Forelimb muscle (tissue), 1 donor: Measurements from ENCODE around the gene PNMT. TPM values are rescaled to one million over a fixed set of nuclear protein-coding genes. Genes with fewer than 3 reads are reported as not detected.

Source experiments
- DNase-seq: peaks from one replicate; pipeline ENCODE4 v3.0.0-alpha.2; 2013; ENCODE audit warnings: low read depth
- polyA plus RNA-seq: library from polyadenylated mRNA; unstranded; fragments of 120-200 nt; gene quantifications from one replicate; pipeline ENCODE4 v1.2.1, GENCODE V29; 2013; ENCODE audit not compliant: insufficient read length

PNMT gene
- polyA plus RNA-seq, 1 donor: 4.8 TPM

DNA sequence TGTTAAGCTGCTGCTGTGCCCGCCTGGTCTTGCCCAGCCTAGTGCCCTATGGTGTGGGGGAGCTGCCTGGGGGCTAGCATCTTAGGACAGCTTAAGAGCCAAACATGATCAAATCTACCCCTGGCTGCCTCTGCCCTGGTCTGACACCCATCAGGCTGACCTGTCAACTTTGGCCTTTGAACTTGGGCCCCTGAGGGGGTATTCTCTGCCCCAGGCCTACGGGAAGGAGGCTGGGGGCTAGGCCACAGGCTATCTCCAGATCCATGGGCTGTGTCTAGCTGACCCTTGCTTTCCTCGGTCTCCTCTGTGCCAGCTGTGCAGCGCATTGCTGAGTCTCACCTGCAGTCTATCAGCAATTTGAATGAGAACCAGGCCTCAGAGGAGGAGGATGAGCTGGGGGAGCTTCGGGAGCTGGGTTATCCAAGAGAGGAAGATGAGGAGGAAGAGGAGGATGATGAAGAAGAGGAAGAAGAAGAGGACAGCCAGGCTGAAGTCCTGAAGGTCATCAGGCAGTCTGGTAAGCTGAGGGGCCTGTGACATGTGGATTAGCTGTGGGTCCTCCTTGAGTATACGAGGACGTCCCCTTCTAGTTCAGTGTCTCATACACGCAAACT is 34.6 kb upstream of the PNMT start:
- no peak for DNase-seq

GRCh38 chr17:39634384-39634871 is 33.8 kb upstream of the PNMT start:
- DNase-seq: no peak

- no peak for DNase-seq
Observed at GRCh38 chr17:39635614-39636176, 32.6 kb upstream of the PNMT start.

- no peak for DNase-seq
Observed at GRCh38 chr17:39636587-39636926, 31.7 kb upstream of the PNMT start.

DNA sequence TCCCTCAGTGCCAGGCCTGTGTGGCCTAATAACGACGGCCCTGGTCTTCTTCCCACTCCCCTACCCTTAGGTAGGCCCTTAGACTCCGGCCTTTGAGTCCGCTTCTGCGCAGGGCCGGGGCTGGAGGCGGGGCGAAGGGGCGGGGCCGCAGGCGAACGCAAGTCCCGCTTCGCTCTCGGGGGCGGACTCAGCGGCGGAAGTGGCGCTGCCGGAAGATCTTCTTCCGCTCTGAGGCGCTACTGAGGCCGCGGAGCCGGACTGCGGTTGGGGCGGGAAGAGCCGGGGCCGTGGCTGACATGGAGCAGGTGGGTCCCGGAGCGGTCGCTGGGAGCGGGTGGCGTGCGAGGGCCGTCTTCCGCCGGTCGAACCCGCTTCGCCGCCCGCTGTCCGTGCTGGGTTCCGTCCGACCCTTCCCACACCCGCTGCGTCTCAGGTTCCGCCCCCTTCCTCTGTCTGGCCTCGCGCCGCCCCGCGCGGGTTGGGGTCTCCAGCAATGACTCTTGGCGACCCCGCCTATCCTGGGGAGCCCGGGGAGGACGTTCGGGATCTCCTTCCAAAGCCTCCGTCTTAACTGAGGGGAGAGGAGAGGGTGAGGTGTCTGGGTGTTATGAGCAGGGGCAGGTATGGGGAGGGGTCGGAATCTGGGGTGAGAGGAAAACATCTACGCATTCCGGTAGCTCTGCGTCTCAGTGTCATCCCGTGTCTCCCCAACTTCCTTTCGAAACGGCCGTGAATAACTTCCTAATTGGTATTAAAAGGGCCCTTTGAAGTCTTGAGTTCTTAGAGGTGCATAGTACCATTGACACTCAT is 31.1 kb upstream of the PNMT start, which contains the start of gene STARD3:
Gene STARD3 (plus strand): TSS at position 218 of the 810 bp plus-strand sequence. CDS start 16,388 bp downstream, outside the sequence.
- peak; percentile 62 for DNase-seq

DNA sequence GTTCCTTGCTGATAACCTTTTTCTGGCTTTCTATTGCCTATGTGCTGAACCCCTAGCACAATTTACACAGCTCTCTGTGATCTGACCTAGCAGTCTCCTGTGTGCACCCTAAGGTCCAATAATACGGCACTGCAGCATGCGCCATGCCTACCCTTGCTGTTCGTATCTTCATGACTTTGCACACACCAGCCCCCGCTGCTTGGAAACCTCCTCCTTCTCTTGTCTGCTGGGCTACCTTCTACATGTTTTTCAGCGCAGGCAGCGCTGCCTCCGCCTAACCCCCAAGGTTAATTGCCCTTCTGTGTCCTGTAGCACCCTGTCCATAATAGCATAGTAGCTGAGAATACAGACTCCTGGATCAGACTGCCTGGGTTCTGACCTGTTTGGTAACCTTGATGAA is 29.9 kb upstream of the PNMT start:
- no peak for DNase-seq

DNA sequence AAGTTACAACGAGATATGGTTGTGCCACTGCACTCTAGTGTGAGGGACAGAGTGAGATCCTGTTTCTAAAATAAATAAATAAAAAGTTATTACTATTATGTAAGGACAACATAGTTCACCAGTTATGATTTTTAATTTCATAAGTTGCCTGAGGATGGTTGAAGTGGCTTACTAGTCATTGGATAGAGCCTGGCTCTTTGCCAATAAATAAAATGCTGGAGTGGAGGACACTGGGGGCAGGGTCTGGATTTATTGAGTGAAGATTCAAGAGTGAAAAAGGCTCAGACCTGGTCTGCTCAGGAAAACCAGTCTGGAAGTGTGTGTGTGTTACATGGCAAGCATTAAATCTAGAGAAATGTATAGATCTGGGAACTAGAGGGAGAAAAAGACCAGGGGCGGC is 29.2 kb upstream of the PNMT start:
- no peak for DNase-seq

- DNase-seq: no peak
Observed at GRCh38 chr17:39639566-39640458, 28.4 kb upstream of the PNMT start.

- no peak for DNase-seq
Observed at GRCh38 chr17:39640591-39641031, 27.6 kb upstream of the PNMT start.

DNA sequence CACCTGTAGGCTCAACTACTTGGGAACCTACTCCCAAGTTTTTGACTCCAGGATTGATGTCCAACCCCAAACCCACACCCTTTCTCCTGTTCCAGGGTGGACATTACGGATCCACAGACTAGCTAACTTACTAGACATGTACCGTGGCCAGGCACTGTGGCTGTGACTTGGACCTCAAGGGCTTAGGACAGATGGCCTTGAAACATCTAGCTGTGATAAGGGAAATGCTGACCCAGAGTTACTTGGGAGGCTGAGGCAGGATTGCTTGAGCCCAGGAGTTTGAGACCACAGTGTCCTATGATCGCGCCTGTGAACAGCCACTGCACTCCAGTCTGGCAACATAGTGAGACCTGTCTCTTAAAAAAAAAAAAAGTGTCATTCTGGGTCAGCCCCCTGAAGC is 27.2 kb upstream of the PNMT start:
- no peak for DNase-seq

- no peak for DNase-seq
Observed at GRCh38 chr17:39641883-39642282, 26.4 kb upstream of the PNMT start.

GRCh38 chr17:39642291-39643074 is 25.8 kb upstream of the PNMT start:
- no peak for DNase-seq

DNA sequence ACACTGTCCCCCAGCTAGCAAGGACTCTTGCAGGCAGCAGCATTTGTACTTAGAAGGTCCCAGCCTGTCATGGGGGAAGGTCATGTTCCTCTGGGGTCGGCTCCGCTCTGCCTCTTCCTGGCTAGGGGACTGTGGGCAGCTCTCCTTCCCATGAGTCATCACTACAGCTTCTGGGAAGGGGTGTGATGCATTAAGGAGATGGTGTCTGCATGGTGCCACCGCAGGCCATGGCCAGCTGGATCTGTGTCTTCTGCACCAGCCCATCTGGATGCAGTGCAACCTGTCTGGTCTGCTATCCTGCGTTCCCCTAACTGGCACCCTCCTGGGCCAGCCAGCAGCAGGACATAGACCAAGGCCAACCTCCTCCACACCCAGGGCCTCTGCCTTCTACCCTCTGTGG is 25.0 kb upstream of the PNMT start:
- DNase-seq: no peak

- no peak for DNase-seq
Observed at GRCh38 chr17:39647256-39647655, 21.0 kb upstream of the PNMT start.

DNA sequence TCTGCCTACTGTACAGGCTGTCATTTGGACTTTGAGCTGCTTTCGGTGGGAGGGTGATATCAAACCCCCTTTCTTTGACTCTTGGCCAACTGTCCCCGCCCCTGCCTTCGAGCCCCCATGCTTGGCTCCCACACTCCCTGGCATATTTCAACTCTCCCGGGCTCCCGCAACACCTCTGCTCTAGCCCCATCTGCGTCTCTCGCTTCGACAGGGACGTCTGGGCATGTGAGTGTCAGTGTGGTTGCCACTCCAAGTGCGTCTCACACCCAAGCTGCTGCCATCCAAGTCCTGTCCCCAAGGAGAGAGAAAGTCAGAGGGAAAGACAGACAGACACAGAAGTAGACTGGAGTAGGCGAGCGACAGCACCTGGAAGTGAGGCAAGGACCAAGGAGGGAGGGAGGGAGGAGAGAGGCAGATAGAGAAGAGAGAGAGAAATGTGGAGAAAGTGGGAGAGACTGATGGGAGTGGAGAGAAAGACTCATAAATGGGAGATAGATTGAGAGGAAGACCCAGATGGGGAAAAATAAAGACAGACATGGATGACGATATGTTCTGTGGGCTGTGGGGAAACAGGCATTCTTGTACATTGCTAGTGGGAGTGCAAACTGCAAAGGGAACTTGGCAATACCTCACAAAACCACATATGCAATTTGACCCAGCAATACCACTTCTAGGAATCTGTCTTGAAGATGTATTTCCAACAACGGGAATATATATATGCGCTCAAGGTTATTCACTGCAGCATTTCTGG is 19.5 kb upstream of the PNMT start:
- no peak for DNase-seq

DNA sequence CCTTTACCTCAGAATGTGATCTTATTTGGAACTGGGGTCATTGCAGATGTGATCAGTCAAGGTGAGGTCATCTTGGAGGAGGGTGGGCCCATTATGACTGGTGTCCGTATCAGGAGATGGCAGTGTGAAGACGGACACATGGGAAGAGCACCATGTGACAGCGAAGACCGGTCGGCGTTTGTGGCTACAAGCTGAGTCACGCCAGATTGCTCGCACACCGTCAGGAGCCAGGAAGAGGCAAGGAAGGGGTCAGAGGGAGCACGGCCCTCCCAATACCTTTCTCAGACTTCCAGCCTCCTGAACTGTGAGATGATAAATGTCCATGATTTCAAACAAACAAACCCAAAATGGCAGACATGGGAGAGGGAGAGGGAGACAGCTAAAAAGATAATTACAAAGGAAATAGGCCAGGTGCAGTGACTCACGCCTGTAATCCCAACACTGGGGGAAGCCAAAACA is 18.1 kb upstream of the PNMT start:
- DNase-seq: no peak

DNA sequence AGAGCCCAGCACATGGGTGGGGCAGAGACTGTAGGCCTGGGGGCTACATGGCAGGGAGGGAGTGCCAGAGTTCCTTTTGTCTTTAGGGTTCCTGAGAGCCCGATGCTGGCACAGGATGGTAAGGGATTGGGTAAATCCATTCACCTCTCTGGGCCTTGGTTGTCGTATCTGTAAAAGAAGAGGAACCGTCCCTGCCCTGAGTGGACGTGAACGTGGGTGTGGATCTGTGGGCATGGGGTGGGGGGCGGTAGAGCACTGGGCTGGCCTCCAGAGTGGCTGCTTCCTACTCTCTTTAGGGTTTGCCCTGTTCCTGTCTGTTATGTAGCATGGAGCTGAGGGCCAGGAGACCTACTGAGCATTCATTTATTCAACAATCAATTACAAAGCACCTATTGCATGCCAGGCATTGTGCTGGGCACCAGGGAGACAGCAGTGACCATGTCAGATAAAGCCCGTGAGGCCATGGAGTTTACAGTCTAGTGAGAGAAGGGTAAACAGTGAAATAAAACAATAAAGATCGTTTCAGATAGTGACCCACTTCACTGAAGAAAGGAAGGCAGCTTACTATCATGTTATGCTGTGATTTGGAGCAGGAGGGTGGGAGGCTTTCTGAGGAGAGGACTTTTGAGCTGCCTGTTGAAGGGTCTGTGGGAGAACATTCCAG is 16.2 kb upstream of the PNMT start:
- DNase-seq: no peak

- no peak for DNase-seq
Observed at GRCh38 chr17:39652587-39653315, 15.5 kb upstream of the PNMT start.

- DNase-seq: no peak
Observed at GRCh38 chr17:39653316-39653661, 15.0 kb upstream of the PNMT start.
